ENCODE measurements around the gene GAS5. TPM values are rescaled to one million over a fixed set of nuclear protein-coding genes. Genes with fewer than 3 reads are reported as not detected.

Gene GAS5
- total RNA-seq, 1 experiment from 2014 or later = 337 TPM

GRCh38 chr1:173827611-173828010 lies 40.2 kb downstream of the GAS5 start:
- DNase-seq (ENCODE audit: low read depth) = no peak

- DNase-seq (ENCODE audit: low read depth) = peak; percentile 98
These were observed 43.3 kb downstream of the GAS5 start, which contains the start of the genes CENPL and DARS2 for GRCh38 chr1:173824315-173825081. Gene CENPL, minus strand, starts transcription at chr1:173824883. Its CDS starts 13,584 bp downstream, at chr1:173811299. Gene DARS2, plus strand, starts transcription at chr1:173824673. Its CDS starts 557 bp downstream, at chr1:173825230.

GRCh38 chr1:173823781-173824314 lies 43.9 kb downstream of the GAS5 start:
- no peak for DNase-seq (ENCODE audit: low read depth)

- DNase-seq (ENCODE audit: low read depth) = no peak
These were observed 46.1 kb downstream of the GAS5 start for GRCh38 chr1:173821680-173822079.

GRCh38 chr1:173818459-173818858 lies 49.3 kb downstream of the GAS5 start:
- DNase-seq (ENCODE audit: low read depth) = no peak

Other genes with a start within 250 kb of the GAS5 start
- not detected in 2 replicates for gene TEX50, start 232.7 kb downstream of the GAS5 start, total RNA-seq (2014; rRNA removed)
- 0.13 TPM in 1 of 2 replicates, not detected in the other for gene ANKRD45, start 198.1 kb downstream of the GAS5 start, total RNA-seq (2014; rRNA removed)
- gene KLHL20, start 153.0 kb downstream of the GAS5 start, total RNA-seq (2014; rRNA removed) = 32.8 and 33.0 TPM in 2 replicates
- gene DARS2, start 43.3 kb downstream of the GAS5 start, total RNA-seq (2014; rRNA removed) = 22.2 and 27.1 TPM in 2 replicates
- gene CENPL, start 43.1 kb downstream of the GAS5 start, total RNA-seq (2014; rRNA removed) = 31.1 and 32.9 TPM in 2 replicates
- gene ZBTB37, start 391 bp upstream of the GAS5 start, total RNA-seq (2014; rRNA removed) = 4.3 and 4.9 TPM in 2 replicates
- gene SERPINC1, start 49.3 kb upstream of the GAS5 start, total RNA-seq (2014; rRNA removed) = not detected in 2 replicates
- 12.4 and 13.4 TPM in 2 replicates for gene RC3H1, start 154.4 kb upstream of the GAS5 start, total RNA-seq (2014; rRNA removed)